RWPE2 (cell line): ENCODE measurements around the gene PTPRN2.

ENCODE experiments used
- ATAC-seq: fragments of 200-7000 bp; cut with Tn5 transposase; 3 replicates; pipeline ENCODE4 v1.9.1; 2021; ENCODE audit warnings: low read depth
- DNase-seq: peaks from one replicate; pipeline ENCODE4 v3.0.0-alpha.2; 2020; ENCODE audit warnings: low spot score
- H3K27ac ChIP-seq: fragments of 450-650 bp; 2 replicates; pipeline ENCODE4 v1.5.1; 2017; ENCODE audit warnings: mild to moderate bottlenecking; ENCODE audit not compliant: poor library complexity, severe bottlenecking
- H3K27me3 ChIP-seq: fragments of 250-450 bp; sonication (Bioruptor Pico); 2 replicates; pipeline ENCODE4 v1.5.1; 2021; ENCODE audit warnings: mild to moderate bottlenecking, moderate library complexity; ENCODE audit not compliant: insufficient read depth, poor library complexity, severe bottlenecking
- H3K36me3 ChIP-seq: fragments of 250-450 bp; sonication (Bioruptor Pico); 2 replicates; pipeline ENCODE4 v1.5.1; 2020; ENCODE audit warnings: low read depth, mild to moderate bottlenecking, moderate library complexity
- H3K4me1 ChIP-seq: fragments of 250-450 bp; sonication (Bioruptor Pico); 2 replicates; pipeline ENCODE4 v1.5.1; 2021; ENCODE audit warnings: mild to moderate bottlenecking, moderate library complexity; ENCODE audit not compliant: insufficient read depth, poor library complexity, severe bottlenecking
- H3K4me3 ChIP-seq: fragments of 250-450 bp; sonication (Bioruptor Pico); 2 replicates; pipeline ENCODE4 v1.5.1; 2021; ENCODE audit warnings: mild to moderate bottlenecking, moderate library complexity; ENCODE audit not compliant: severe bottlenecking
- H3K9me3 ChIP-seq: fragments of 250-450 bp; sonication (Bioruptor Pico); 2 replicates; pipeline ENCODE4 v1.5.1; 2021; ENCODE audit warnings: mild to moderate bottlenecking, moderate library complexity; ENCODE audit not compliant: severe bottlenecking
- CTCF ChIP-seq: fragments of 450-650 bp; IDR thresholded peaks from one replicate; pipeline ENCODE4 v1.5.1; 2017; ENCODE audit warnings: mild to moderate bottlenecking, moderate library complexity; ENCODE audit not compliant: poor library complexity, severe bottlenecking

Gene PTPRN2

GRCh38 chr7:158025686-158026600 lies 561.7 kb downstream of the PTPRN2 start:
- no peaks in the 10 kb centered on the region for H3K9me3 ChIP-seq
- H3K27ac ChIP-seq = no peak overlapping the region
- no peaks in the 10 kb centered on the region for H3K36me3 ChIP-seq
- ATAC-seq = no peak
- H3K27me3 ChIP-seq = no peaks in the 10 kb centered on the region
- no peak for TF ChIP-seq CTCF
- DNase-seq = no peak
- no peak overlapping the region for H3K4me3 ChIP-seq
- H3K4me1 ChIP-seq = no peaks in the 10 kb centered on the region

GRCh38 chr7:158024881-158025280 lies 562.7 kb downstream of the PTPRN2 start:
- Histone ChIP-seq H3K4me1 (no peaks in the 10 kb centered on the region), H3K4me3 (no peak overlapping the region), H3K27ac (no peak overlapping the region), H3K36me3 (no peaks in the 10 kb centered on the region), H3K9me3 (no peaks in the 10 kb centered on the region), H3K27me3 (no peaks in the 10 kb centered on the region)
- ATAC-seq = no peak
- TF ChIP-seq CTCF = no peak
- no peak for DNase-seq

GRCh38 chr7:158024351-158024715 lies 563.3 kb downstream of the PTPRN2 start:
- H3K4me1 ChIP-seq = no peaks in the 10 kb centered on the region
- no peaks in the 10 kb centered on the region for H3K27me3 ChIP-seq
- no peak for TF ChIP-seq CTCF
- no peaks in the 10 kb centered on the region for H3K36me3 ChIP-seq
- DNase-seq = no peak
- H3K27ac ChIP-seq = no peak overlapping the region
- no peak overlapping the region for H3K4me3 ChIP-seq
- H3K9me3 ChIP-seq = no peaks in the 10 kb centered on the region
- ATAC-seq = no peak

GRCh38 chr7:158023681-158024350 lies 563.8 kb downstream of the PTPRN2 start:
- no peak overlapping the region for H3K4me3 ChIP-seq
- DNase-seq = no peak

More at GRCh38 chr7:158023681-158024350, 563.8 kb downstream of the PTPRN2 start:
- Histone ChIP-seq H3K4me1 (no peaks in the 10 kb centered on the region), H3K27ac (no peak overlapping the region), H3K27me3 (no peaks in the 10 kb centered on the region), H3K9me3 (no peaks in the 10 kb centered on the region), H3K36me3 (no peaks in the 10 kb centered on the region)
- no peak for TF ChIP-seq CTCF
- ATAC-seq = no peak
